Measurements from ENCODE around the gene TADA2A.

TADA2A gene

GRCh38 chr17:37465069-37465616 lies 58.5 kb downstream of the TADA2A start:
- DNase-seq, result no peak

- DNase-seq, result no peak
These were observed 59.8 kb downstream of the TADA2A start for GRCh38 chr17:37466471-37466870.

GRCh38 chr17:37470181-37470580 lies 63.5 kb downstream of the TADA2A start:
- DNase-seq, result no peak

GRCh38 chr17:37475731-37476420 lies 69.2 kb downstream of the TADA2A start:
- no peak for DNase-seq

GRCh38 chr17:37476431-37477120 lies 69.9 kb downstream of the TADA2A start:
- no peak for DNase-seq

- DNase-seq, result no peak
These were observed 71.5 kb downstream of the TADA2A start for GRCh38 chr17:37478187-37478586.

- no peak for DNase-seq
These were observed 72.3 kb downstream of the TADA2A start for GRCh38 chr17:37479025-37479424.

- DNase-seq, result no peak
These were observed 73.7 kb downstream of the TADA2A start for GRCh38 chr17:37480427-37480826.

- no peak for DNase-seq
These were observed 74.4 kb downstream of the TADA2A start for GRCh38 chr17:37481001-37481665.

GRCh38 chr17:37483311-37484039 lies 76.8 kb downstream of the TADA2A start:
- DNase-seq, result no peak

GRCh38 chr17:37485938-37486570 lies 79.4 kb downstream of the TADA2A start:
- DNase-seq, result no peak

- no peak for DNase-seq
These were observed 81.4 kb downstream of the TADA2A start for GRCh38 chr17:37488009-37488604.

GRCh38 chr17:37488607-37489196 lies 82.0 kb downstream of the TADA2A start:
- DNase-seq, result no peak

GRCh38 chr17:37489197-37490001 lies 82.7 kb downstream of the TADA2A start, which contains the start of gene DUSP14:
TSS of gene DUSP14 (plus strand) at chr17:37489891. CDS start at chr17:37512273, 22,382 bp downstream.
- DNase-seq, result peak; percentile 90

- DNase-seq, result peak; percentile 87
These were observed 83.4 kb downstream of the TADA2A start for GRCh38 chr17:37490022-37490587.

- DNase-seq, result peak; percentile 59
These were observed 84.2 kb downstream of the TADA2A start for GRCh38 chr17:37490638-37491614.

- DNase-seq, result no peak
These were observed 85.5 kb downstream of the TADA2A start for GRCh38 chr17:37492167-37492566.

- no peak for DNase-seq
These were observed 86.8 kb downstream of the TADA2A start for GRCh38 chr17:37493249-37494027.

Measured in activated CD8-positive, alpha-beta memory T cell treated with anti-CD3 and anti-CD28 coated beads for 24 hours (primary cell).